Measurements from ENCODE around the gene TKFC. TPM values are rescaled to one million over a fixed set of nuclear protein-coding genes. Genes with fewer than 3 reads are reported as not detected.

The TKFC gene
- total and polyA plus RNA-seq, 9 of the 15 experiments (the other 6 are each of a cell fraction or from before 2014, with no cell fraction given): 2.0 to 61.7 (median 28.5) TPM

- no peak for TF ChIP-seq CHD7 (IDR thresholded peaks at IDR 0.05; ENCODE audit: low read depth, low read length)
- no peak for TF ChIP-seq JUND (IDR thresholded peaks at IDR 0.05; ENCODE audit: borderline replicate concordance, low read depth, low read length)
- TF ChIP-seq JUND (tag; IDR thresholded peaks at IDR 0.05; ENCODE audit: borderline replicate concordance, low read depth, low read length): no peak
- TF ChIP-seq ZNF398 (CRISPR knock-in tag; IDR thresholded peaks at IDR 0.05): no peak
- TF ChIP-seq RAD21 (CRISPR knock-in tag; conservative IDR thresholded peaks at IDR 0.05 in 1 of 2, IDR thresholded peaks at IDR 0.05 in 1 of 2): no peak
- TF ChIP-seq TEAD2 (tag; IDR thresholded peaks at IDR 0.05): no peak
- TF ChIP-seq PRPF4 (IDR thresholded peaks at IDR 0.05; ENCODE audit: insufficient read depth, low read depth, low read length, poor library complexity, severe bottlenecking): no peak
- no peak for TF ChIP-seq EP400 (IDR thresholded peaks at IDR 0.05)
- TF ChIP-seq DACH1 (IDR thresholded peaks at IDR 0.05; ENCODE audit: partially characterized antibody): no peak
Observed at GRCh38 chr11:61337706-61338470, 4.9 kb downstream of the TKFC start (continued).

Measured in K562 (cell line).